GM21825 (cell line): ENCODE measurements around the gene IMMP2L.
"Not testable (repeated sequence)": the region's sequence is repeated elsewhere in the genome, so short reads cannot be mapped to it uniquely, and the experiment has no call there.

ENCODE experiments used
- ATAC-seq: cut with Tn5 transposase; IDR thresholded peaks from one replicate; pipeline ENCODE4 v1.9.1; 2021; ENCODE audit warnings: mild to moderate bottlenecking, moderate library complexity; ENCODE audit not compliant: unreplicated experiment

The IMMP2L gene

GRCh38 chr7:111358915-111359314, 203.4 kb downstream of the IMMP2L start:
- ATAC-seq, result no peak

- ATAC-seq, result no peak
Measured at GRCh38 chr7:111357691-111358090, 204.6 kb downstream of the IMMP2L start.

GRCh38 chr7:111356941-111357340, 205.4 kb downstream of the IMMP2L start:
- ATAC-seq, result no peak

GRCh38 chr7:111352319-111352718, 210.0 kb downstream of the IMMP2L start:
- no peak for ATAC-seq

- ATAC-seq, result no peak
Measured at GRCh38 chr7:111346219-111346618, 216.1 kb downstream of the IMMP2L start.

- no peak for ATAC-seq
Measured at GRCh38 chr7:111343017-111343416, 219.3 kb downstream of the IMMP2L start.

- ATAC-seq, result no peak
Measured at GRCh38 chr7:111339006-111339405, 223.3 kb downstream of the IMMP2L start.

GRCh38 chr7:111333010-111333409, 229.3 kb downstream of the IMMP2L start:
- ATAC-seq, result no peak

- no peak for ATAC-seq
Measured at GRCh38 chr7:111330235-111330523, 232.1 kb downstream of the IMMP2L start.

- ATAC-seq, result no peak
Measured at GRCh38 chr7:111329367-111330234, 232.7 kb downstream of the IMMP2L start.

GRCh38 chr7:111328487-111328886, 233.8 kb downstream of the IMMP2L start:
- no peak for ATAC-seq

GRCh38 chr7:111324776-111325175, 237.5 kb downstream of the IMMP2L start:
- ATAC-seq, result no peak

GRCh38 chr7:111324228-111324627, 238.1 kb downstream of the IMMP2L start:
- peak; percentile 54 for ATAC-seq

- not testable (repeated sequence) for ATAC-seq
Measured at GRCh38 chr7:111323670-111324069, 238.6 kb downstream of the IMMP2L start.

- no peak for ATAC-seq
Measured at GRCh38 chr7:111320133-111320532, 242.2 kb downstream of the IMMP2L start.

GRCh38 chr7:111312966-111313365, 249.3 kb downstream of the IMMP2L start:
- no peak for ATAC-seq

GRCh38 chr7:111308691-111309090, 253.6 kb downstream of the IMMP2L start:
- no peak for ATAC-seq

GRCh38 chr7:111301891-111302290, 260.4 kb downstream of the IMMP2L start:
- ATAC-seq, result no peak

- no peak for ATAC-seq
Measured at GRCh38 chr7:111294494-111294893, 267.8 kb downstream of the IMMP2L start.

GRCh38 chr7:111292026-111292470, 270.2 kb downstream of the IMMP2L start:
- ATAC-seq, result no peak

GRCh38 chr7:111290982-111291381, 271.3 kb downstream of the IMMP2L start:
- ATAC-seq, result no peak

- ATAC-seq, result no peak
Measured at GRCh38 chr7:111290419-111290818, 271.9 kb downstream of the IMMP2L start.

GRCh38 chr7:111288441-111288840, 273.9 kb downstream of the IMMP2L start:
- not testable (repeated sequence) for ATAC-seq
